ENCODE results near the gene EXOC2. TPM values are rescaled to one million over a fixed set of nuclear protein-coding genes. Genes with fewer than 3 reads are reported as not detected.

Gene EXOC2
- total RNA-seq, 4 donors from 2014 or later = 20.9 to 28.5 (median 24.6) TPM

GRCh38 chr6:558089-558488 lies 134.8 kb downstream of the EXOC2 start:
- intact Hi-C loops (cut with DNase I) = no loop called here
- no peaks in the 10 kb centered on the region for H3K9me3 ChIP-seq

GRCh38 chr6:551829-552350 lies 141.0 kb downstream of the EXOC2 start:
- intact Hi-C loops (cut with DNase I) = no loop called here
- 92% methylated on average over 12 of the region's 12 CpGs for WGBS
- no peak for TF ChIP-seq EP300 (IDR thresholded peaks at IDR 0.05)
- no peak for TF ChIP-seq POLR2AphosphoS5 (IDR thresholded peaks at IDR 0.05)
- TF ChIP-seq CTCF (IDR thresholded peaks at IDR 0.05) = no peak
- no peak for TF ChIP-seq POLR2A (IDR thresholded peaks at IDR 0.05; ENCODE audit: low read depth)

More at GRCh38 chr6:558089-558488, 134.8 kb downstream of the EXOC2 start:
- no peak overlapping the region for H3K27ac ChIP-seq (replicated peaks in 1 of 4)
- no peak overlapping the region for H3K4me3 ChIP-seq
- H3K36me3 ChIP-seq = peaks cover 26 to 85% (median 54%) of the 10 kb centered on the region in 4 donors
- peak in 1 of 3 experiments; percentile 4 for TF ChIP-seq CTCF (IDR thresholded peaks at IDR 0.05)
- no peak for TF ChIP-seq POLR2A (IDR thresholded peaks at IDR 0.05; ENCODE audit: low read depth)
- no peak for TF ChIP-seq POLR2AphosphoS5 (IDR thresholded peaks at IDR 0.05)
- no peak for TF ChIP-seq EP300 (IDR thresholded peaks at IDR 0.05)
- no peak for DNase-seq (ENCODE audit: extremely low spot score)
- peaks cover 0 to 7% (median 0%) of the 10 kb centered on the region in 4 donors for H3K4me1 ChIP-seq
- H3K27me3 ChIP-seq = no peaks in the 10 kb centered on the region

GRCh38 chr6:551405-551804 lies 141.5 kb downstream of the EXOC2 start:
- Histone ChIP-seq H3K4me1 (no peaks in the 10 kb centered on the region), H3K4me3 (no peak overlapping the region), H3K27me3 (no peaks in the 10 kb centered on the region), H3K9me3 (no peaks in the 10 kb centered on the region), H3K27ac (replicated peaks in 1 of 4) (no peak overlapping the region), H3K36me3 (peaks cover 21 to 85% (median 54%) of the 10 kb centered on the region in 4 donors)
- intact Hi-C loops (cut with DNase I) = no loop called here
- 69% methylated on average over 4 of the region's 4 CpGs for WGBS
- TF ChIP-seq POLR2AphosphoS5 (IDR thresholded peaks at IDR 0.05) (no peak), CTCF (IDR thresholded peaks at IDR 0.05) (no peak), EP300 (IDR thresholded peaks at IDR 0.05) (no peak), POLR2A (IDR thresholded peaks at IDR 0.05; ENCODE audit: low read depth) (no peak)
- no peak for DNase-seq (ENCODE audit: extremely low spot score)

More at GRCh38 chr6:551829-552350, 141.0 kb downstream of the EXOC2 start:
- Histone ChIP-seq H3K4me3 (no peak overlapping the region), H3K4me1 (no peaks in the 10 kb centered on the region), H3K36me3 (peaks cover 21 to 81% (median 54%) of the 10 kb centered on the region in 4 donors), H3K9me3 (no peaks in the 10 kb centered on the region), H3K27me3 (no peaks in the 10 kb centered on the region), H3K27ac (replicated peaks in 1 of 4) (no peak overlapping the region)
- no peak for DNase-seq (ENCODE audit: extremely low spot score)

GRCh38 chr6:549906-550305 lies 143.0 kb downstream of the EXOC2 start:
- Histone ChIP-seq H3K27ac (replicated peaks in 1 of 4) (no peak overlapping the region), H3K9me3 (no peaks in the 10 kb centered on the region), H3K4me1 (no peaks in the 10 kb centered on the region), H3K4me3 (no peak overlapping the region), H3K36me3 (peaks cover 12 to 73% (median 43%) of the 10 kb centered on the region in 4 donors), H3K27me3 (no peaks in the 10 kb centered on the region)
- no peak for TF ChIP-seq CTCF (IDR thresholded peaks at IDR 0.05)
- TF ChIP-seq POLR2AphosphoS5 (IDR thresholded peaks at IDR 0.05) = no peak
- TF ChIP-seq POLR2A (IDR thresholded peaks at IDR 0.05; ENCODE audit: low read depth) = no peak
- no peak for DNase-seq (ENCODE audit: extremely low spot score)
- intact Hi-C loops (cut with DNase I) = no loop called here
- WGBS = 99% methylated on average over 6 of the region's 6 CpGs

- peaks cover 8 to 67% (median 46%) of the 10 kb centered on the region in 4 donors for H3K36me3 ChIP-seq
- TF ChIP-seq EP300 (IDR thresholded peaks at IDR 0.05) (no peak), CTCF (IDR thresholded peaks at IDR 0.05) (no peak), POLR2A (IDR thresholded peaks at IDR 0.05; ENCODE audit: low read depth) (no peak), POLR2AphosphoS5 (IDR thresholded peaks at IDR 0.05) (no peak)
- 93% methylated on average over 6 of the region's 6 CpGs for WGBS
- no peak overlapping the region for H3K4me3 ChIP-seq
- no peak overlapping the region for H3K27ac ChIP-seq (replicated peaks in 1 of 4)
- no peak for DNase-seq (ENCODE audit: extremely low spot score)
- H3K27me3 ChIP-seq = no peaks in the 10 kb centered on the region
- no peaks in the 10 kb centered on the region for H3K9me3 ChIP-seq
- intact Hi-C loops (cut with DNase I) = no loop called here
- no peaks in the 10 kb centered on the region for H3K4me1 ChIP-seq
These were observed 144.4 kb downstream of the EXOC2 start for GRCh38 chr6:548517-548916.

Data from esophagus muscularis mucosa (tissue), 4 donors.